GM12878 (cell line): ENCODE measurements around the gene MAPK8. TPM values are rescaled to one million over a fixed set of nuclear protein-coding genes. Genes with fewer than 3 reads are reported as not detected.

ENCODE experiments used
- ASH2L ChIP-seq: fragments of 300-600, 200-600 bp; sonication (generic); IDR thresholded peaks from 2 replicates; pipeline ENCODE4 v1.6.1; 2017; ENCODE audit warnings: low read depth, mild to moderate bottlenecking, borderline replicate concordance
- ATF7 ChIP-seq: fragments of 450-650 bp; IDR thresholded peaks from 2 replicates; pipeline ENCODE4 v1.6.1; 2016; ENCODE audit warnings: low read depth, mild to moderate bottlenecking
- BCL11A ChIP-seq: IDR thresholded peaks from 2 replicates; pipeline ENCODE4 v1.6.1; 2011; ENCODE audit warnings: low read depth, low read length
- BCL3 ChIP-seq: IDR thresholded peaks from 2 replicates; pipeline ENCODE4 v1.6.1; 2011; ENCODE audit warnings: borderline replicate concordance, low read depth, mild to moderate bottlenecking, moderate library complexity, low read length; ENCODE audit not compliant: insufficient read depth, poor library complexity, severe bottlenecking
- BHLHE40 ChIP-seq, 2 experiments: fragments of 450-650 bp in 1 of 2; IDR thresholded peaks; 2 replicates each; pipeline ENCODE4 v1.6.1; 2011 to 2017; ENCODE audit warnings: low read depth in 2 of 2, borderline replicate concordance in 1 of 2, improper control_type of control experiment in 1 of 2, low read length in 1 of 2, mild to moderate bottlenecking in 1 of 2
- BRCA1 ChIP-seq: IDR thresholded peaks from 2 replicates; pipeline ENCODE4 v1.6.1; 2011; ENCODE audit warnings: low read depth, low read length, improper control_type of control experiment
- CBFB ChIP-seq: IDR thresholded peaks from 2 replicates; pipeline ENCODE4 v1.6.1; 2016; ENCODE audit warnings: antibody characterized with exemption, low read depth
- CREB1 ChIP-seq: IDR thresholded peaks from 2 replicates; pipeline ENCODE4 v1.6.1; 2012; ENCODE audit warnings: low read depth, mild to moderate bottlenecking, inconsistent platforms
- CREM ChIP-seq: IDR thresholded peaks from 2 replicates; pipeline ENCODE4 v1.6.1; 2014; ENCODE audit warnings: antibody characterized with exemption, low read depth
- IKZF1 ChIP-seq: fragments of 450-650 bp; conservative IDR thresholded peaks from 2 replicates; pipeline ENCODE4 v1.6.1; 2017; ENCODE audit warnings: antibody characterized with exemption, mild to moderate bottlenecking
- IRF4 ChIP-seq: IDR thresholded peaks from 2 replicates; pipeline ENCODE4 v1.6.1; 2011; ENCODE audit warnings: low read depth, low read length
- KAT2A ChIP-seq: conservative IDR thresholded peaks from 2 replicates; pipeline ENCODE4 v1.6.1; 2011; ENCODE audit warnings: low read depth, low read length; ENCODE audit not compliant: control insufficient read depth
- KDM1A ChIP-seq: fragments of 200-600 bp; sonication (generic); IDR thresholded peaks from 2 replicates; pipeline ENCODE4 v1.6.1; 2016; ENCODE audit warnings: borderline replicate concordance
- MEF2A ChIP-seq: IDR thresholded peaks from 2 replicates; pipeline ENCODE4 v1.6.1; 2011; ENCODE audit warnings: low read depth, mild to moderate bottlenecking, low read length, moderate library complexity; ENCODE audit not compliant: insufficient read depth
- NR2C1 ChIP-seq: fragments of 450-650 bp; IDR thresholded peaks from 2 replicates; pipeline ENCODE4 v1.6.1; 2017; ENCODE audit warnings: antibody characterized with exemption, mild to moderate bottlenecking, moderate library complexity
- PML ChIP-seq: IDR thresholded peaks from 2 replicates; pipeline ENCODE4 v1.6.1; 2012; ENCODE audit warnings: low read length, inconsistent platforms
- RAD21 ChIP-seq: IDR thresholded peaks from 2 replicates; pipeline ENCODE4 v1.6.1; 2011; ENCODE audit warnings: mild to moderate bottlenecking, low read depth, low read length, moderate library complexity; ENCODE audit not compliant: insufficient read depth
- RAD51 ChIP-seq: fragments of 450-650 bp; IDR thresholded peaks from 2 replicates; pipeline ENCODE4 v1.6.1; 2016; ENCODE audit warnings: moderate library complexity, mild to moderate bottlenecking, inconsistent platforms
- RBBP5 ChIP-seq: fragments of 200-600 bp; sonication (generic); conservative IDR thresholded peaks from 2 replicates; pipeline ENCODE4 v1.6.1; 2016
- RELB ChIP-seq: fragments of 450-650 bp; IDR thresholded peaks from 2 replicates; pipeline ENCODE4 v1.6.1; 2017; ENCODE audit warnings: low read depth, mild to moderate bottlenecking, moderate library complexity
- SMARCA5 ChIP-seq: fragments of 450-650 bp; IDR thresholded peaks from 2 replicates; pipeline ENCODE4 v1.6.1; 2017; ENCODE audit warnings: mild to moderate bottlenecking
- SRF ChIP-seq, 2 experiments: IDR thresholded peaks; 2 replicates each; pipeline ENCODE4 v1.6.1; 2011; ENCODE audit warnings: low read depth in 2 of 2, low read length in 2 of 2, mild to moderate bottlenecking in 1 of 2, moderate library complexity in 1 of 2
- TAF1 ChIP-seq: IDR thresholded peaks from 2 replicates; pipeline ENCODE4 v1.6.1; 2011; ENCODE audit warnings: mild to moderate bottlenecking, low read depth, low read length, borderline replicate concordance
- TARDBP ChIP-seq: IDR thresholded peaks from 2 replicates; pipeline ENCODE4 v1.6.1; 2016; ENCODE audit warnings: borderline replicate concordance
- TBL1XR1 ChIP-seq: IDR thresholded peaks from 2 replicates; pipeline ENCODE4 v1.6.1; 2012; ENCODE audit warnings: low read depth, low read length, improper control_type of control experiment
- USF1 ChIP-seq: IDR thresholded peaks from 2 replicates; pipeline ENCODE4 v1.6.1; 2011; ENCODE audit warnings: borderline replicate concordance, low read depth, mild to moderate bottlenecking, moderate library complexity, mixed read lengths, low read length; ENCODE audit not compliant: insufficient read depth; ENCODE audit errors: extremely low read length
- YBX1 ChIP-seq: fragments of 450-650 bp; IDR thresholded peaks from 2 replicates; pipeline ENCODE4 v1.6.1; 2016; ENCODE audit warnings: antibody characterized with exemption
- YY1 ChIP-seq: IDR thresholded peaks from 2 replicates; pipeline ENCODE4 v1.6.1; 2011; ENCODE audit warnings: low read depth, mild to moderate bottlenecking, low read length
- ZZZ3 ChIP-seq: IDR thresholded peaks from 2 replicates; pipeline ENCODE4 v1.6.1; 2011; ENCODE audit warnings: low read depth; ENCODE audit not compliant: control insufficient read depth, insufficient read length
- polyA plus RNA-seq, 11 experiments: library from polyadenylated mRNA; depleted of rRNA in 4 of 11; unstranded in 6 of 11; stranded (reverse) in 5 of 11; fragments of >200 nt; fragmentation: Nextera tagmentation in 4 of 11; fragmentation: Illumina TruSeq in 1 of 11; extraction: Ambion mirVana in 4 of 11; extraction: Trizol in 1 of 11; gene quantifications; 1 replicate in 1 of 11; 2 replicates in 10 of 11; pipeline versions ENCODE4 v1.2.1 to v1.2.3, GENCODE V29; 2011 to 2016; ENCODE audit warnings: inconsistent platforms in 2 of 11, missing spikeins in 2 of 11, low read depth in 1 of 11
- total RNA-seq, 4 experiments: library from RNA; depleted of rRNA in 3 of 4; stranded (reverse); fragments of >200 nt in 3 of 4; fragmentation: Illumina TruSeq in 1 of 4; extraction: Trizol in 1 of 4; gene quantifications; 2 replicates each; pipeline versions ENCODE4 v1.2.1 to v1.2.3, GENCODE V29; 2013 to 2021

MAPK8 gene
- total and polyA plus RNA-seq, 10 of the 15 experiments (the other 5 are each of a cell fraction or from before 2014, with no cell fraction given), result 3.9 to 102 (median 40.0) TPM

GRCh38 chr10:48279081-48279751 lies 27.3 kb upstream of the MAPK8 start (continued):
- TF ChIP-seq YY1 (peak; percentile 83), SMARCA5 (no peak; the same call in none of the 2 replicates), SRF (IDR thresholded peaks at IDR 0.05; ENCODE audit: low read depth in 2 of 2, low read length in 2 of 2) (0 out of 4 replicates have a peak, but pooled peaks of 1 of the 2 experiments have one; percentile 50), MEF2A (0 out of 2 replicates have a peak, but pooled peaks have one; percentile 34), YBX1 (no peak), CREM (peak; percentile 81), RAD51 (no peak), TBL1XR1 (no peak), ASH2L (no peak; the same call in 1 of the 2 replicates), BCL3 (peak; percentile 95), BRCA1 (no peak), KDM1A (no peak), ATF7 (0 out of 2 replicates have a peak, but pooled peaks have one; percentile 64), NR2C1 (no peak; the same call in 1 of the 2 replicates), RBBP5 (no peak), BHLHE40 (IDR thresholded peaks at IDR 0.05; ENCODE audit: borderline replicate concordance in 1 of 2, low read depth in 2 of 2, low read length in 1 of 2) (peak in 1 of 2 experiments; percentile 32; a peak in 1 of 4 replicates), TAF1 (peak; percentile 60; the same call in 1 of the 2 replicates), TARDBP (peak; percentile 43; the same call in 1 of the 2 replicates), IRF4 (peak; percentile 98), ZZZ3 (no peak), IKZF1 (peak; percentile 90), KAT2A (no peak), PML (peak; percentile 74; the same call in 1 of the 2 replicates), CREB1 (peak; percentile 53; the same call in 1 of the 2 replicates), CBFB (peak; percentile 46; the same call in 1 of the 2 replicates), BCL11A (peak; percentile 90), RELB (peak; percentile 96), USF1 (no peak), RAD21 (0 out of 2 replicates have a peak, but pooled peaks have one; percentile 0)
